Measurements from ENCODE around the gene SSC5D.
"Not testable (repeated sequence)": the region's sequence is repeated elsewhere in the genome, so short reads cannot be mapped to it uniquely, and the experiment has no call there.

Gene SSC5D

GRCh38 chr19:55488986-55489710 is 912 bp downstream of the SSC5D start:
- no peak for DNase-seq

- no peak for DNase-seq
These were observed 1.7 kb downstream of the SSC5D start for GRCh38 chr19:55489711-55490477.

GRCh38 chr19:55490478-55491432 is 2.5 kb downstream of the SSC5D start:
- DNase-seq, result no peak

GRCh38 chr19:55491546-55492360 is 3.5 kb downstream of the SSC5D start:
- DNase-seq, result no peak

GRCh38 chr19:55492362-55492944 is 4.2 kb downstream of the SSC5D start:
- DNase-seq, result no peak

GRCh38 chr19:55493052-55493644 is 4.9 kb downstream of the SSC5D start:
- DNase-seq, result no peak

GRCh38 chr19:55493645-55494171 is 5.5 kb downstream of the SSC5D start:
- no peak for DNase-seq

GRCh38 chr19:55494172-55494761 is 6.0 kb downstream of the SSC5D start:
- DNase-seq, result no peak

GRCh38 chr19:55495646-55496349 is 7.6 kb downstream of the SSC5D start:
- DNase-seq, result no peak

GRCh38 chr19:55496820-55497219 is 8.6 kb downstream of the SSC5D start:
- not testable (repeated sequence) for DNase-seq

- DNase-seq, result no peak
These were observed 9.5 kb downstream of the SSC5D start for GRCh38 chr19:55497763-55498162.

- no peak for DNase-seq
These were observed 10.1 kb downstream of the SSC5D start for GRCh38 chr19:55498246-55498840.

GRCh38 chr19:55500368-55500952 is 12.2 kb downstream of the SSC5D start:
- DNase-seq, result no peak

GRCh38 chr19:55502197-55502952 is 14.1 kb downstream of the SSC5D start:
- no peak for DNase-seq

- DNase-seq, result no peak
These were observed 14.9 kb downstream of the SSC5D start for GRCh38 chr19:55503157-55503501.

- peak; percentile 96 for DNase-seq
These were observed 15.4 kb downstream of the SSC5D start for GRCh38 chr19:55503502-55504251.

- DNase-seq, result no peak
These were observed 16.0 kb downstream of the SSC5D start for GRCh38 chr19:55504252-55504603.

GRCh38 chr19:55504981-55505380 is 16.7 kb downstream of the SSC5D start:
- no peak for DNase-seq

All from midbrain (tissue), 1 donor.